GM21717 (cell line): ENCODE results near the gene NUP42.
"Not testable (repeated sequence)": the region's sequence is repeated elsewhere in the genome, so short reads cannot be mapped to it uniquely, and the experiment has no call there.

Experiments
- ATAC-seq: cut with Tn5 transposase; IDR thresholded peaks from one replicate; pipeline ENCODE4 v1.9.1; 2021; ENCODE audit warnings: mild to moderate bottlenecking, moderate library complexity; ENCODE audit not compliant: unreplicated experiment

Gene NUP42

GRCh38 chr7:23181684-23182553, at the start of gene NUP42:
Gene NUP42, plus strand, starts transcription at chr7:23182048. Its CDS starts 38 bp downstream, at chr7:23182086.
- peak; percentile 96 for ATAC-seq

GRCh38 chr7:23133797-23134196, 48.1 kb upstream of the NUP42 start:
- ATAC-seq, result no peak

- ATAC-seq, result no peak
Measured at GRCh38 chr7:23135755-23136154, 46.1 kb upstream of the NUP42 start.

- no peak for ATAC-seq
Measured at GRCh38 chr7:23136216-23136615, 45.6 kb upstream of the NUP42 start.

GRCh38 chr7:23157679-23158078, 24.2 kb upstream of the NUP42 start:
- no peak for ATAC-seq

- ATAC-seq, result no peak
Measured at GRCh38 chr7:23158546-23158945, 23.3 kb upstream of the NUP42 start.

GRCh38 chr7:23161482-23161881, 20.4 kb upstream of the NUP42 start:
- no peak for ATAC-seq

- no peak for ATAC-seq
Measured at GRCh38 chr7:23164846-23165245, 17.0 kb upstream of the NUP42 start.

- ATAC-seq, result no peak
Measured at GRCh38 chr7:23165316-23165715, 16.5 kb upstream of the NUP42 start.

GRCh38 chr7:23167691-23168090, 14.2 kb upstream of the NUP42 start:
- no peak for ATAC-seq

- no peak for ATAC-seq
Measured at GRCh38 chr7:23168111-23168885, 13.6 kb upstream of the NUP42 start.

GRCh38 chr7:23175938-23176337, 5.9 kb upstream of the NUP42 start:
- ATAC-seq, result no peak

GRCh38 chr7:23183279-23184012, 1.6 kb downstream of the NUP42 start:
- no peak for ATAC-seq

GRCh38 chr7:23184291-23184690, 2.4 kb downstream of the NUP42 start:
- no peak for ATAC-seq

- ATAC-seq, result no peak
Measured at GRCh38 chr7:23184709-23185359, 3.0 kb downstream of the NUP42 start.

- ATAC-seq, result no peak
Measured at GRCh38 chr7:23185980-23186379, 4.1 kb downstream of the NUP42 start.

- ATAC-seq, result no peak
Measured at GRCh38 chr7:23191022-23191421, 9.2 kb downstream of the NUP42 start.

- not testable (repeated sequence) for ATAC-seq
Measured at GRCh38 chr7:23193650-23194227, 11.9 kb downstream of the NUP42 start.

GRCh38 chr7:23196306-23196705, 14.5 kb downstream of the NUP42 start:
- ATAC-seq, result no peak

GRCh38 chr7:23197745-23198144, 15.9 kb downstream of the NUP42 start:
- ATAC-seq, result not testable (repeated sequence)
